Superior temporal gyrus (tissue), 1 donor: ENCODE measurements around the gene TMEM184B.
"Not testable (repeated sequence)": the region's sequence is repeated elsewhere in the genome, so short reads cannot be mapped to it uniquely, and the experiment has no call there.

Experiments used
- DNase-seq: peaks from one replicate; pipeline ENCODE4 v3.0.0-alpha.2; 2016; ENCODE audit errors: extremely low spot score

The TMEM184B gene

DNA sequence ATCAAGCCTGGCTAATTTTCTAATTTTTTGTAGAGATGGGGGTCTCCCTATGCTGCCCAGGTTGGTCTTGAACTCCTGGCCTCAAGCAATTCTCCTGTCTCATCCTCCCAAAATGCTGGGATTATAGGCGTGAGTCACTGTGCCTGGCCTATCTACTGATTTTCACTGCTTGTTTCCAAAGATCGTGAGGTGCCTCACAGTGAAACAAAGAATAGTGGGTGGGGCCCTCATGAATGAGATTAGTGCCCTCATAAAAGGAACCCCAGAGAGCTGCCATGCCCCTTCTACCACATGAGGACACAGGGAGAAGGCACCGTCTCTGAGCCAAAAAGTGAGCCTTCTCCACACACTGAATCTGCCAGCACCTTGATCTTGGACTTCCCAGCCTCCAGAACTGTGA, 23.5 kb downstream of the TMEM184B start:
- DNase-seq: no peak

DNA sequence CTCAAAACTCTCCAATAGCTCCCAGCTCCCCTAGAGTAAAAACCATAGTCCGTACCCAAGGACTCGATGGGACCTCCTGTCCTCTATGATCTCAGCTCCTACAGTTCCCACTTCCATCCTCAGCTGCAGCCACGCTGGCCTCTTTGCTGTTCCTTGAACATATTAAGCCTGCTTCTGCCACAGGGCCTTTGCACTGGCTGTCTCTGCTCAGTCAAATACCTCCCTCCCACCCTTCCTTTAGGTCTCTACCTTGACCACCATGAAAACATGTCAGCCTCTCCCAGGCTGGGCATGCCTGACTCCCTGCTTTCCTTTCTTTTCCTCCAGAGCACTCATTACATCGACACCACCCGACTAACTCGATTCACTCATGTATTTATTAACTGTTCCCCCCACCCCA, 24.5 kb downstream of the TMEM184B start:
- DNase-seq: no peak

DNA sequence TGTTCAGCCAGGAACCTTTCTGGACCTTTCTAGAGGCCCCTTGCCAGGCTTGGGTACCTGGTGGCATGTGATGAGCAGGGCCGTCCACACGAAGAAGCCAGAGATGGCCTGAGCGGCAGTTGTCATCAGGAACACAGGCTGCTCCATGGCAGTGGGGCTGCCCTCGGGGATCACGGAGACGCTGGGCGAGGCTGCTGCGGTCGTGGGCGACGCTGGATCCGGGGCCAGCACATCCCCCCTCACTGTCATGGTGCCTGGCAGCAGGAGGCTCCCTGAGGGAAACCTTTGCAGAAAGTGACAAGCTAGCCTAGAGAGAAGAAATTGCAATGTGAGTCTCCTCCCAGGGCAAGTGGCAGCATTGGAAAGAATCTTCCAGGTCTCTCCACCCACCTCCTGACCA, 25.1 kb downstream of the TMEM184B start:
- no peak for DNase-seq

DNA sequence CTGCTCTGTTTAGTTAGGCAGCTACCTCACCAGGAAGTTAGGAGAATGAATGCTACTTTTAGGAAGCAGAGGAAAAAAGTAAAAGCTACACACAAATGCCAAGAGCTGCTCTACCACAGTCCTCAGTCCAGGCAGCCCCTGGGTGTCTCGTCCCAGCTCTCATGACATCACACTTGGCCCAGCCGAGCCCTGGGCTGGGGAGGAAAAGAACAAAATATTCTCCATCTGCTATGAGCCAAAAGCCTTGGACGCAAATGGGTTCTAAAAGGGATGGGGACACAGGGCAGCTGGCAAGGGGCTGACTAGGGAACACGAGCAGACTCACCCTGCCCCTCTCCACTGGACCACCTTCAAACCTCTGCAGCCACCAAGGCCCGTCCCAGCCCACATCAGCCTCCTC, 26.1 kb downstream of the TMEM184B start:
- DNase-seq: peak; percentile 80

DNA sequence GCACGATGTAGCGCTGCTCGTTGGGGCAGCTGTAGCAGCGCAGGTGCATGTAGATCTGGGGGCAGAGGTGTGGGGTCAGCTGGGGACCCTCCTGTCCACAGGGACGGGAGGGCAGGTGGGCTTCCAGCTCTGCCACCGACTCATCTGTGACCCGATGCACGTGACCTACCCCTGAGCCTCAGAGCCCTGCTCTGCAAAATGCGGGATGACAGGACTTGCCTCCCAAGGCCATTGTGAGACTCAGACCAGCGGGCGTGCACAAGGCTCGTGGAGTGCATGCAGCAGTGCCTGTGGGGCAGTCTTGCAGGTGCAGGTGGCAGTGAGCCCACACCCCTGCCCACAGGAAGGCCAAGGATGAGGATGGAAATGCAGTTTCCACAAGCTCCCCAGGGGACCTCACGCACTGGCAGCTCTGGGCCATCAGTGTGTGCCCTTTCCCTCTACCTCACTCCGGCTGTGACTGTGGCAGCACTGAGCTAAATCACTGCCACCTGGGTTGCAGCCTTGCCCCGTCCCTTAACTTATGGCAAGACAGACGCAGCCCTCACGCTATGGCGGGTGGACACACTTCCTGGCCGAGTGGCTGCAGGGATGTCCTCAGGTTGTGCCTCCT, 26.7 kb downstream of the TMEM184B start:
- no peak for DNase-seq

DNA sequence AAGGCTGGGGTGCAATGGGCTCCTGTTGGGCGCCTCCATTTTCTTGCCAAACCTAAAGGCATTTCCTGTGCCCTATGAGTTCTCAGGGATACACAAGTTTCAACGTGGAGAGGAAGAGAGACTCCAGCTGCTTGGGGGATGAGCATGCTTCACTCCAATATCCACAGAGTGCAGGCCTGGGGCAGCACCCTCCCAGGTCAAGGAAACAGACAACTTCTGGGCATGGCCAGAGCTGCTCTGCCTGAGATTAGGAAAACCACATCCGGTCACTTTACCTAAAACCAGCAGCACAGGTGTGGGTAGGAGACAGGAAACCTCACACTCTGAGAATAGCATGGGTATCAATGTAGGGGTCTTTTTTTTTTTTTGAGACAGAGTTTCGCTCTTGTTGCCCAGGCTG, 28.7 kb downstream of the TMEM184B start:
- no peak for DNase-seq

DNA sequence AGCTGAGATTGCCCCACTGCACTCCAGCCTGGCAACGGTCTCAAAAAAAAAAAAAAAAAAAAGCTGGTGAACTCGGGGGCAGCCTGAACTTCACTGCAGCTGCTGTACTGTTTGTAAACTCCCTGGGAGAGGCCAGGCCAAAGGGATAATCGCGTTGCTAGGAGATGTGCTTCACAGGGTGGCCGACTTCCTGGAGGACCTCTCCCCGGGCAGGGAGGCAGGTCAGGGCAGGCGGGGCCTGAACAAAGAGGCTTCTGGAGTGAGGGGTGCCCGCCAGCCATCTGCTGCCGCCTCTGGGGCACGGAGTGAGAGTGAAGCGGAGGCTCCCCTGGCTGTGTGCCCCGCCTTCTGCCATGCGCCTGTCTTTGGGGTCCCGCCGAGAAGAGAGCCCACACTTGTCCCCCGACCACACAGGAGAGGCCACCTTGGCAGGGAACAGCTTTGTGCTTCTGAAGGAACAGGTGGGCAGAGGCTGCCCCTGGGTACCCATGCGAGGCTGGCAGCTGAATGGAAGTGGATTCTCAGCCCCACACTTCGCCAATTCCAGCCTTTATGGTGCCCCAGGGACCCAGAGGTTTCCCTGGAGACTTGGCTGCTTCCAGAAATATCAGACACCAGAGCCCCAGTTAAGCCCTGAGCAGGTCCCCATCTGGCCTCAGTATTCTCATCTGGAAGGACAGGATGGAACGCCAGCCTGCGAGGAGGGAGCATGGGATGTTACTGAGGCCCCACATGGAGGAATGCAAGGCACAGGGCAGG, 29.6 kb downstream of the TMEM184B start:
- DNase-seq: no peak

DNA sequence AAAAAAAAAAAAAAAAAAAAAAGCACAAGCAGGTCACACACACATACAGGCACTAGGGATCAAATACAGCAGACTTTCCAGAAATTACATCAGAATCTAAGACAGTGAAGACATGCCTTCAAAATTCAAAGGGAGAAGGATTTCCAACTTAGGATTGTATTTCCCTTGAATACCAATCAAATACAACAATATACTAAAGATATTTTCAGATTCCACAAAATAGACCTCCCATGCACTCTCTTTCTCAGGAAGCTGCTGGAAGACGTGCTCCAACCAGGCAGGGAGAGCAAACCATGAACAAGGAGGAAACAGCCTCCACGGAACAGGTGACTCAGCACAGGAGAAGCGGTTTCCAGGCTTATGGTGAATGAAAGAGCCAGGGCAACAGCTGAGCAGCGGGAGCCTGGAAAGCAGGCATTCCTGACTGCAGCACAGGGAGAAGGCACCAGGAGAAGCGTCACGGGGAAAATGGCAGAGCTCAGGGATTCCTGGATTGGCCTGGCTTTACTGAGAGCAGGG, 32.0 kb downstream of the TMEM184B start:
- DNase-seq: peak; percentile 70

DNA sequence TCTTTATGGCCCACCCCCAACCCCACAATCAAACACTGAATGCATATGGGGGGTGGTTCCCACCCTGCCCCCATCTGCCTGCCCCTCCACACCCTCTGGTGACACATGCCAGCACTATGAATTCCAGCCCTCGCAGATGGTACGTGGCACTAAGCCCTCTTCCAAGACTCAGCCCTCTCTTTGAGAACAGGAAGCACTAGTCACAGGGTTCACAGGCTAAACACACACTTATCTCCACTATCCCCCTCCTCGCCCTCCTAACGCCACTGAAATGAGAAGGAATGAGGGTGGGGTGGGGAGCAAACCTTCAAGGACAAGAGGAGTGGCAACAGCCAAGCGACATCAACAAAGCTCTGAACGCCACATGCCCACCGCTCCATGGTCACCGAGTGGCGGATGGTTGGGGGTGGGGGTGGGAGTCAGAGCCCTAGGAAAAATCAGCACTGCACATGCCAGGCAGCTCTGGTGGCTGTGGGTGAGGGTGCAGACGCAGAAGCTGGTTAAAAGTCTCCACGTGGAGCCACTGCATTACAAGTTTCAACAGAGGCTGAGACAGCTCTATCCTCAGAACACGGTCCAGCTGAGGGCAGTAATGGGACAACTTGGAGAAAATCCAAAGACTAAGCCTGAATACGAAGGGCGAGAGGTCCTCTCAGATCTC, 33.6 kb downstream of the TMEM184B start:
- DNase-seq: peak; percentile 96

DNA sequence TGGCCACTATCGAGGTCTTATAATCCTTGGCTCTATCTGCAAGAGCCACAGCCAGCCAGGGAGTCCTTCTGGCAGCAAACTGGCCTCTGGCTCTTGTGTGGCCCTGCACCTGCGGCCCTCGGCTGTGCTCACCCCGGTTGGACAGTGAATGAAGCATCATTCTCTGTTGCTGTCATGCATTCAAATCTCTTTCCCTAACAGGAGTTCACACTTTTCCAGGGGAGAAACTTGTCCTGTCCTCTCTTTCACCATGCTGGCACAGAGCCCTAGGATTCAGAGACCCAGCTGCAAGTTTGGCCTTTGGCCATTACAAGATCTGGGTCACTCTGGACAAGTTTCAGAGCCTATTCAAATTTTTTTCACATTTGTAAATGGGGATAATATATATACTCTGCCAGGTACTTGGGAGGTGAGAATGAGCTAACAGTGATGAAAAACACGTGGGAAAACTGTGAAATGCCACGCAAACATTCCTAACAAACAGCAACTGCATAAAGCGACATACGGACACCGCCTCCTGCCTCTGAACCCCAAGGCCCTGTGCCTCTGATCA, 34.2 kb downstream of the TMEM184B start:
- peak; percentile 74 for DNase-seq

DNA sequence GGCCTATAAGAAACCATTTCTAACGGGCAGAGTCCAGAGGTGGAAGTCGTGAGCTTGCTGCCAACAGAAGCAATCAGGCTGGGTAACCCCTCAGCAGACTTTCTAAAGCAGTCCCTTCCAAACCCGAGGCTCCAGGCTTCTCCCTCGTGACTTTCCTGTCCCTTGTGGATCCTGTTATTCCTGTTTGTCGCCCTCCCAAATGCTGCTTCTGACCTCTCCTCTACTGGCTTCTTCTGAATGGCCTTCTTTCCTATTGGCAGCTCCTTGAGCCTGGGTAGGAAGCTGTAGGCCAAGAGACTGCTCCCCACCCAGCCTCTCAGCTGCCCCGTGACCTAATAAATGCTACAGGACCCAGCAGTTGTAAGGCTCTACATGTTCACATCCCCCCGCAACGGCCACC, 36.0 kb downstream of the TMEM184B start:
- no peak for DNase-seq

DNA sequence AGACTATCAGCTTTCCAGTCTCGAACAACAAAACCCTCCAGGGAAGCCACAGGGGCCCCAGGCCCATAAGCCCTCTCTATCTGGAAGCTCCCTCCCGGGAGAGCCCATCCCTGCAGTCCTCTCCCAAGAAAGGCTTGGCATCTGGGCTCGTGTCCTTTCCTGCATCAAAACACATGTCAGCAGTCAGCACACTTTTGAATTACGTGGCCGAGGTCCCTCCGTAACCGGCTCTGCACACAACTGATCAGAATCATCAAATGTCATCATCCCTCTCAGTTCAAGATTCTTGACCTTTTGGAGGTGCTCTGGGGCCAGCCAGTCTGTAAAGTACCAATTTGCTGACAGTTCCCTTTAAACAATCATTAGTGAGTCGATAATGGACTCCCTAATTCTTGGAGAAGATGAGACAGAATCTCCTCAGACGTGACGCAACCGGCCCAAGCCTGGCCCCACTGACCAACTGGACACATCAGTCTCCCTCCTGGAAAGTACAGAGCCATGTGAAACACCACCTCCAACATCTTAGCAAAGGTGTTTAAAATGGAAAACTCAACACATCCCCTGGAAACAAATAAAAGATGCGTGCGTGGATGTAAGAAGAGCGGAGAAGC, 37.5 kb downstream of the TMEM184B start:
- no peak for DNase-seq

DNA sequence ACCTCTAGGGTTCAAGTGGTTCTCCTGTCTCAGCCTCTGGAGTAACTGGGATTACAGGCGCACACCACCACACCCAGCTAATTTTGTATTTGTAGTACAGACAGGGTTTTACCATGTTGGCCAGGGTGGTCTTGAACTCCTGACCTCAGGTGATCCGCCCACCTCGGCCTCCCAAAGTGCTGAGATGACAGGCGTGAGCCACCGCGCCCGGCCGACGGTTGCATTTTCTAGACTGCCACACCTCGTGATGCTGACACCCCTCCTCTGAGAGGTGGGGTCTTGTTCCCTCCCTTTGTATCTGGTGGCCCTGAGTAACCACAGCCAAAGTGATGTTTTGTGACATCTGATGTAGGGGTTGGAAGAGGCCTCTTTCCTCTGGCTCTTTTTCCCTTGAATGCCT, 39.0 kb downstream of the TMEM184B start:
- not testable (repeated sequence) for DNase-seq

DNA sequence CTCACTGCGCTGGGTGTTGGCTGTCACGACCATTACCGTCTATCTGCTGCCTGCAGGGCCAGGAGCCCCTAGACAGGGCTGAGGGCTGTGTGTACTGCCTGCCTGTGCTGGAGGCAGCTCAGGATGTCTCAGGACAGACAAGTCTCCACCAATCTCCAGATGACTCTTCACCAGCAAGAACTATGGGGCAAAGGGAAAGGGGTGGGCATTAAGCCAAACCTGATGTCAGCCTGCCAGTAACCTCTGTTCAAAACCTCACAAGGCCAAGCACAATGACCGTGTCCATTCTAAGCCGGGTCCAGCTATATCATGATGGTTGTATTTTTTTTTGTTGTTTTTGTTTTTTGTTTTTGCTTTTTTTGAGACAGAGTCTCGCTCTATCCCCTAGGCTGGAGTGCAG, 39.4 kb downstream of the TMEM184B start:
- DNase-seq: no peak

DNA sequence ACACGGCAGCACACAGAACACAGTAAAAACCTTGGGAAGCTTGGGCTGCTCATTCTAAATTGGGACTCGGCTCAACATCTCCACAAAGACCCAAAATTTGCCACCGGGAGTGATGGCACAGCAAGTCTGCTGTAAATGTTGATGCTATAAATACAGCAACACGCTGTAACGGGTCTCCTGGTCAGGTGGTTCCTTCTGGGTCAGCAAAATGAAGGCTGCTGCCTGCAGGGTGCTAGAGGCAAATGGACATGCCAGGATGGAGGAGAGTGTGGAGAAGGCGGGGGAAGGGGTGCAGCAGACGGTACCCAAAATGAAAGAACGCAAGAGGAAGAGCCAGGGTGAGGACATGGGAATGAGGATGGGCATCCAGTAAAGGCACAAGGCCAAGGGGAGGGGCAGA, 40.6 kb downstream of the TMEM184B start:
- no peak for DNase-seq

DNA sequence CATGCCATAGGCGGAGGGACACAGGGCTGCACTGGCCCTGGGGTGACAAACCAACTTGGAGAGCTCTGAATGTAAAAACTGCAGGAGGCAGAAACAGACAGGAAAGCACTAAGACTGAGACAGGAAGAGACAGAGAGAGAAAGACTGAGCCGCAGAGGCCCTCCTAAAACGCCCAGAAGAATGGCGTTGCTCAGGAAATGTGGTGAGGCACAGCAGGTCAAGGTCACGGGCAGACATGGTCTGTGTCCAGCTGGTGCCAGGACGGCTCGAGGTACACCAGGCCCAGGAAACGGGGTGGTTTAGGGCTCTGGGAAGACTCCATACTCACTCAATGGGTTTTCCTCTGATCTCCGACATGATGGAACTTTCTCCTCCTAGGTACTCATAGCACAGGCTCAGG, 41.9 kb downstream of the TMEM184B start:
- no peak for DNase-seq

DNA sequence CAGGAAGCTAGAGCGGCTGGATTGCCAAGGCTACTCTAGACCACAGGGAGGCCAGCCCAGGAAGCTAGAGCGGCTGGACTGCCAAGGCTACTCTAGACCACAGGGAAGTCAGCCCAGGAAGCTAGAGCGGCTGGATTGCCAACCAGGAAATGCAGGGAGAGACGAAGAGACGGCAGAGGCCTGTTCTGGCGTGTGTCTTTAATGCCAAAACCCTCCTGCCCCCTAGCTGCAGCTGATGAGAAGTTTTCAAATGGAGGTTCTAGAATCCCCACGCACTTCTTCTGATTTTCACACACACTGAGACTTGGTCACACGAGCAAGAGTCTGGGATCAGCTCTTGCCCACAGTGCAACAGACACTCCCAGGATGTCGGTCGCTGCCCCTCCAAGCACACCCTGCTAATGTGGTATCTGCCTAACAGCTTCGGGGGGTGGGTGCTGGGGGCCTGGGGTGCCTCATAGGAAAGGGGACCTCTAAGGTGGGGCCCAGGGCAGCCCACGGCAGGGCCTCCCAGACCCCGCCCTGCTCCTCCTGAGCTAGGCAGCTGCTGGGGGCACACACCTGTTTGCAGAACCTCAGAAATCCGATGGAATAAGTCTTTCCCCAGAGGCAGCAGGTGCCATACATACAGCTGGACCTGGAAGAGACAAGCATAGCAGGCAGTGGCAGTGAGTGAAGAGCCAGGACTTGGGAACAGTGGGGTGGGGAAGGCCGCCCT, 42.5 kb downstream of the TMEM184B start:
- DNase-seq: peak; percentile 77

DNA sequence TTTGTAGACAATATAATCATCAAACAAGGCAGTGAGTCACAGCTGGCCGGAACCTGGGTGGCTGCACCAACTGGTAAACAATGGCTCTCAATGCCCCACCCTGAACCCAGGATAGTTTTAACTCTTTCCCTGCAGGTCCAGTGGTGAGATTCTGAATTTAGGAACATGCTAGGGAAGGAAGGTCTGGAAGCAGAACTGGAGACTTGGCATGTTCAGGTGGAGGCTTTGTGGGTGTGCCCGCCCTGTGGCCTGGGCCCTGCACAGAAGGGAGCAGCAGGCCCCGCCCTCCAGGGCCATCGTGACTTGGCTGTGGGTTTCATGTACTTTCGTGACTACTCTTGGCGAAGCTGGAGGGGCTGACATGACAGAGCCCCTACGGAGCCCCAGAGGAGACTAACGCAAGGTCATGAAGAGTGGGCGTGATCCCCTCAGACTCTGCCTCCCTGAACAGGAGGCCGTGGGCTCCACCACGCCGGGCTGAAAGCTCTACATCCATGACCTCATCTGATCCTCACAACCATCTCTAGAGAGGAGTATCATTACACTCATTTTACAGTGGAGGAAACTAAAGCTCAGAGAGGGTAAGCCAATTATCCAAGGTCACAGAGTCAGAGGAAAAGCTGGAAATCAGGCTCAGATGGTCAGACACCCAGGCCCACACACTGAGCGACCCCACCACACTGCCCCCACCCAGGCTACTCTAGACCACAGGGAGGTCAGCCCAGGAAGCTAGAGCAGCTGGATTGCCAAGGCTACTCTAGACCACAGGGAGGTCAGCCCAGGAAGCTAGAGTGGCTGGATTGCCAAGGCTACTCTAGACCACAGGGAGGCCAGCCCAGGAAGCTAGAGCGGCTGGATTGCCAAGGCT, 43.7 kb downstream of the TMEM184B start:
- no peak for DNase-seq

DNA sequence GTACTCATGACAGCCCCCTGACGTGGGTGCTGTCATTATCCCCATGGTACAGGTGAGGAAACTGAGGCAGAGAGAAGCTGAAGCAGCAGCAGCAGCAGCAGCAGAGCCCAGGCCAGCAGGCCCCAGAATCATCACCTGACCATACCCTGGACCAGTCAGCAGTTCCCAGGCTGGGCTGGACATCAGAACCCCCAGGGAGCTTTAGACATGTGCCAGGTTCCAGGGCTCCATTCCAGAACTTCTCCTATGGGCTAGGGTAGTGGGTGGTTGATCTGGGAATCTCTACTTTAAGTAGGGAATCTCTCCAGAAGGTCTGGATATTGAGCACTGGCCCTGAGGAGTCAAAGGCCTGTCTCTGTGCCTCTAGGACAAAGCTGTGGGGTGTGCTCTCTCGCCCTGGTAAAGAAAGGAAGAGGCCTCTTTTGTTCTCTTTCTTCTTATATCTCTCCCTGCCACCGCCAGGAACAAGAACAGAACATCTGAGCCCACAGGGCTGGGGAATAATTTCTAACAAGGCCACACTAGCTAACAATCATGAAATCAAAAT, 44.4 kb downstream of the TMEM184B start:
- peak; percentile 38 for DNase-seq
